Erythroblast (primary cell): ENCODE data around the gene TDRD3.
"Not testable (repeated sequence)": the region's sequence is repeated elsewhere in the genome, so short reads cannot be mapped to it uniquely, and the experiment has no call there.

ENCODE experiments used
- DNase-seq, 2 experiments: peaks; one replicate each; lab custom pipeline; 2025; lab: John Stamatoyannopoulos, UW
- GATA1 ChIP-seq: IDR thresholded peaks from 2 replicates; pipeline ENCODE4 v1.6.1; 2011; ENCODE audit warnings: low read depth, mild to moderate bottlenecking, control low read depth, low read length, moderate library complexity
- POLR2A ChIP-seq: IDR thresholded peaks from 2 replicates; pipeline ENCODE4 v1.6.1; 2011; ENCODE audit warnings: mild to moderate bottlenecking, low read length

The TDRD3 gene

GRCh38 chr13:60379837-60380565 is 17.0 kb upstream of the TDRD3 start:
- DNase-seq = no peak
- no peak for TF ChIP-seq GATA1
- no peak for TF ChIP-seq POLR2A

GRCh38 chr13:60384911-60385310 is 12.1 kb upstream of the TDRD3 start:
- TF ChIP-seq POLR2A = no peak
- no peak for TF ChIP-seq GATA1
- no peak for DNase-seq

- no peak for TF ChIP-seq GATA1
- no peak for TF ChIP-seq POLR2A
- no peak for DNase-seq
Measured at GRCh38 chr13:60386250-60386649, 10.8 kb upstream of the TDRD3 start.

GRCh38 chr13:60392131-60392530 is 4.9 kb upstream of the TDRD3 start:
- no peak for TF ChIP-seq GATA1
- TF ChIP-seq POLR2A = no peak
- no peak for DNase-seq

GRCh38 chr13:60395971-60396782 is 843 bp upstream of the TDRD3 start:
- no peak for TF ChIP-seq GATA1
- TF ChIP-seq POLR2A = peak; percentile 96
- peak; percentile 94 to 95 for DNase-seq

GRCh38 chr13:60397704-60398378 is 821 bp downstream of the TDRD3 start:
- no peak for TF ChIP-seq GATA1
- peak; percentile 43 for TF ChIP-seq POLR2A
- DNase-seq = peak; percentile 76 to 84

GRCh38 chr13:60398379-60398891 is 1.4 kb downstream of the TDRD3 start:
- DNase-seq = peak; percentile 27 to 48
- TF ChIP-seq GATA1 (no peak), POLR2A (no peak)

- no peak for TF ChIP-seq GATA1
- no peak for TF ChIP-seq POLR2A
- peak; percentile 23 to 32 for DNase-seq
Measured at GRCh38 chr13:60398907-60399589, 2.0 kb downstream of the TDRD3 start.

GRCh38 chr13:60402022-60402421 is 5.0 kb downstream of the TDRD3 start:
- no peak for DNase-seq
- TF ChIP-seq POLR2A (no peak), GATA1 (no peak)

GRCh38 chr13:60407095-60407494 is 10.1 kb downstream of the TDRD3 start:
- DNase-seq = no peak
- TF ChIP-seq POLR2A (no peak), GATA1 (no peak)

- DNase-seq = not testable (repeated sequence)
Measured at GRCh38 chr13:60407852-60408251, 10.8 kb downstream of the TDRD3 start.

GRCh38 chr13:60409574-60410292 is 12.7 kb downstream of the TDRD3 start:
- not testable (repeated sequence) for DNase-seq

GRCh38 chr13:60410299-60410698 is 13.3 kb downstream of the TDRD3 start:
- TF ChIP-seq GATA1 (no peak), POLR2A (no peak)
- DNase-seq = no peak
